ENCODE results near the gene KCNC1.

KCNC1 gene

GRCh38 chr11:17770048-17770652, 35.6 kb downstream of the KCNC1 start:
- H3K4me3 Mint-ChIP-seq, result no peak overlapping the region
- no peaks in the 10 kb centered on the region for H3K27me3 Mint-ChIP-seq
- peak overlapping the region in 1 of 2 donors; percentile 82 for H3K27ac Mint-ChIP-seq
- no peaks in the 10 kb centered on the region for H3K4me1 Mint-ChIP-seq
- DNase-seq, result no peak
- H3K9me3 Mint-ChIP-seq, result peaks cover 0 to 6% of the 10 kb centered on the region in 2 donors
- peak; percentile 18 for ATAC-seq

- Mint-ChIP-seq H3K4me3 (no peak overlapping the region), H3K4me1 (no peaks in the 10 kb centered on the region), H3K27me3 (no peaks in the 10 kb centered on the region), H3K9me3 (peaks cover 0 to 6% of the 10 kb centered on the region in 2 donors), H3K27ac (no peak overlapping the region)
- DNase-seq (no peak), ATAC-seq (no peak)
These were observed 36.3 kb downstream of the KCNC1 start for GRCh38 chr11:17770917-17771316.

- Mint-ChIP-seq H3K9me3 (peaks cover 0 to 6% of the 10 kb centered on the region in 2 donors), H3K4me3 (no peak overlapping the region), H3K4me1 (no peaks in the 10 kb centered on the region), H3K27ac (no peak overlapping the region), H3K27me3 (no peaks in the 10 kb centered on the region)
- DNase-seq (no peak), ATAC-seq (no peak)
These were observed 36.8 kb downstream of the KCNC1 start for GRCh38 chr11:17771415-17771814.

GRCh38 chr11:17771841-17772401, 37.3 kb downstream of the KCNC1 start:
- no peak for ATAC-seq
- H3K9me3 Mint-ChIP-seq, result peaks cover 0 to 6% of the 10 kb centered on the region in 2 donors
- H3K4me3 Mint-ChIP-seq, result no peak overlapping the region
- DNase-seq, result no peak
- H3K4me1 Mint-ChIP-seq, result no peaks in the 10 kb centered on the region
- H3K27me3 Mint-ChIP-seq, result no peaks in the 10 kb centered on the region
- H3K27ac Mint-ChIP-seq, result no peak overlapping the region

- H3K27me3 Mint-ChIP-seq, result no peaks in the 10 kb centered on the region
- ATAC-seq, result no peak
- no peak overlapping the region for H3K27ac Mint-ChIP-seq
- no peaks in the 10 kb centered on the region for H3K4me1 Mint-ChIP-seq
- no peak overlapping the region for H3K4me3 Mint-ChIP-seq
- H3K9me3 Mint-ChIP-seq, result peaks cover 0 to 6% of the 10 kb centered on the region in 2 donors
- no peak for DNase-seq
These were observed 38.4 kb downstream of the KCNC1 start for GRCh38 chr11:17772704-17773600.

- H3K27ac Mint-ChIP-seq, result no peak overlapping the region
- DNase-seq (no peak), ATAC-seq (no peak)
- no peak overlapping the region for H3K4me3 Mint-ChIP-seq
- H3K4me1 Mint-ChIP-seq, result no peaks in the 10 kb centered on the region
- H3K9me3 Mint-ChIP-seq, result peaks cover 0 to 6% of the 10 kb centered on the region in 2 donors
- no peaks in the 10 kb centered on the region for H3K27me3 Mint-ChIP-seq
These were observed 39.1 kb downstream of the KCNC1 start for GRCh38 chr11:17773674-17774073.

- H3K27me3 Mint-ChIP-seq, result no peaks in the 10 kb centered on the region
These were observed 39.9 kb downstream of the KCNC1 start for GRCh38 chr11:17774232-17775034.

GRCh38 chr11:17775035-17775348, 40.4 kb downstream of the KCNC1 start:
- ATAC-seq (no peak), DNase-seq (no peak)
- Mint-ChIP-seq H3K4me3 (no peak overlapping the region), H3K9me3 (peaks cover 0 to 6% of the 10 kb centered on the region in 2 donors), H3K27ac (peak overlapping the region in 1 of 2 donors; percentile 4), H3K4me1 (no peaks in the 10 kb centered on the region), H3K27me3 (no peaks in the 10 kb centered on the region)

More at GRCh38 chr11:17774232-17775034, 39.9 kb downstream of the KCNC1 start:
- Mint-ChIP-seq H3K9me3 (peaks cover 0 to 6% of the 10 kb centered on the region in 2 donors), H3K27ac (peak overlapping the region in 1 of 2 donors; percentile 4), H3K4me3 (no peak overlapping the region), H3K4me1 (no peaks in the 10 kb centered on the region)
- no peak for DNase-seq
- ATAC-seq, result no peak

- H3K9me3 Mint-ChIP-seq, result peaks cover 0 to 6% of the 10 kb centered on the region in 2 donors
These were observed 41.1 kb downstream of the KCNC1 start for GRCh38 chr11:17775507-17776211.

GRCh38 chr11:17776212-17776875, 41.8 kb downstream of the KCNC1 start:
- no peaks in the 10 kb centered on the region for H3K27me3 Mint-ChIP-seq
- no peaks in the 10 kb centered on the region for H3K4me1 Mint-ChIP-seq
- DNase-seq (no peak), ATAC-seq (no peak)
- no peak overlapping the region for H3K4me3 Mint-ChIP-seq
- no peak overlapping the region for H3K27ac Mint-ChIP-seq
- peaks cover 0 to 6% of the 10 kb centered on the region in 2 donors for H3K9me3 Mint-ChIP-seq

More at GRCh38 chr11:17775507-17776211, 41.1 kb downstream of the KCNC1 start:
- DNase-seq, result no peak
- Mint-ChIP-seq H3K27me3 (no peaks in the 10 kb centered on the region), H3K4me3 (no peak overlapping the region), H3K4me1 (no peaks in the 10 kb centered on the region), H3K27ac (no peak overlapping the region)
- ATAC-seq, result no peak

GRCh38 chr11:17777086-17777737, 42.6 kb downstream of the KCNC1 start:
- ATAC-seq (no peak), DNase-seq (no peak)
- Mint-ChIP-seq H3K9me3 (peaks cover 0 to 3% of the 10 kb centered on the region in 2 donors), H3K4me1 (no peaks in the 10 kb centered on the region), H3K27me3 (no peaks in the 10 kb centered on the region), H3K27ac (no peak overlapping the region), H3K4me3 (no peak overlapping the region)

- no peaks in the 10 kb centered on the region for H3K4me1 Mint-ChIP-seq
- H3K27ac Mint-ChIP-seq, result no peak overlapping the region
- no peaks in the 10 kb centered on the region for H3K9me3 Mint-ChIP-seq
- ATAC-seq, result no peak
- no peaks in the 10 kb centered on the region for H3K27me3 Mint-ChIP-seq
- DNase-seq, result no peak
- no peak overlapping the region for H3K4me3 Mint-ChIP-seq
These were observed 43.1 kb downstream of the KCNC1 start for GRCh38 chr11:17777738-17778091.

- H3K4me3 Mint-ChIP-seq, result no peak overlapping the region
- DNase-seq (no peak), ATAC-seq (no peak)
- no peaks in the 10 kb centered on the region for H3K9me3 Mint-ChIP-seq
- no peaks in the 10 kb centered on the region for H3K27me3 Mint-ChIP-seq
- H3K27ac Mint-ChIP-seq, result no peak overlapping the region
- no peaks in the 10 kb centered on the region for H3K4me1 Mint-ChIP-seq
These were observed 43.8 kb downstream of the KCNC1 start for GRCh38 chr11:17778352-17778751.
